NCI-H1436 treated with DMSO at 0.1 percent for 48 hours (cell line): ENCODE data around the gene SEMA5A.

Source experiments
- DNase-seq: peaks from one replicate; lab custom pipeline; 2025; lab: John Stamatoyannopoulos, UW

Gene SEMA5A

DNA sequence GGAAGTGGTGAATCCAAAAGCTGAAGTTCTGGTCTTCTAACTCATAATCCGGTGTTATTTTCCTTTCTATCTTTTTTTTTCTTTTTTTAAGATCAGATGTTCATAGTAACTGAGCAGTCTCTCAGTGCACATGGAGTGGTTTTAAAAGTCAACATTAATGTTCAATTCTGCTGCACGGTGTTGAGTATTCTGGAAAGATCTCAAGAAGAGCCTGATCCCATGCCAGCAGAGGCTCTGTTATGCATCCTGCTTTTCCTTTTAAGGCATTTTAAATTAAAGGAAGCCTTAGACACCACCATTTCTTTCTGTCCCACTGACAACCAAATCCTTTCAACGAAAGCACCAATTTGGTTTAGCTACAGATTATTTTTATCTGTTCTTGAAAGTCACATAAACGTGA, 33.4 kb downstream of the SEMA5A start:
- DNase-seq = no peak

DNA sequence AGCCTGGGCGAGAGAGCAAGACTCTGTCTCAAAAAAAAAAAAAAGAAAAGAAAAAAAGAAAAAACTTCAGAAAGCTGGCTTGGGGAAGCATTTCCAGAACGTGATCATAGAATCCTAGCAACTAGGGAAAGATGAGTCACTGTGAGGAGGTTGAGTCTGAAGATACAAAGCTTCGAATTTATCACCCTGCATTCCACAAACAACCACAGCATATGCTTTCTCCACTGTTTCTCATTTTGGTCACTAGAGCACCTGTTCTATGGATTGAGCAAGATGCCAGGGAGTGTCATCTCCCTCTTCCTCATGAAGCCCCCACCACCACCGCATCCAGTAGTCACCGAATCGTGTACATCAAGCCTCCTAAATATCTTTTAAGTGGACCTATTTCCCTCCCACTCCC, 37.9 kb downstream of the SEMA5A start:
- no peak for DNase-seq

DNA sequence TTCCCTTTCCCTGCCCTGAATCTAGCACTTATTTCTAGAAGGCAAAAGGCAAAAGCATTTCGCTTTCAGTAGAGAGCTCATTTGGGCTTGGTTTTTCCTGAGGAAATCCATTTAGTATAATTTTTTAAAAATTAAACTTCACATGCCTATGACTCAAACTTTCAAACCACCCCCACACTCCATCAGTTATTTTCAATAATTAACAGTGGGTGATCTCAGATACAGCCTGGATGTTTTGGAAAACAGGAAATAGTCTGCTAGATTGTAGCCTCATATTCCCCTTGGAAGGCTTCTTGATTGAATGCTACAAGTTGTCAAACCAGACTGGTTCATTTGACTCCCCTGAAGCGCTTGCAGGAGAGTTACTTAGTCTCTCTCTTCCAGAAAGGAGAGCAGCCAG, 40.6 kb downstream of the SEMA5A start:
- DNase-seq = no peak

DNA sequence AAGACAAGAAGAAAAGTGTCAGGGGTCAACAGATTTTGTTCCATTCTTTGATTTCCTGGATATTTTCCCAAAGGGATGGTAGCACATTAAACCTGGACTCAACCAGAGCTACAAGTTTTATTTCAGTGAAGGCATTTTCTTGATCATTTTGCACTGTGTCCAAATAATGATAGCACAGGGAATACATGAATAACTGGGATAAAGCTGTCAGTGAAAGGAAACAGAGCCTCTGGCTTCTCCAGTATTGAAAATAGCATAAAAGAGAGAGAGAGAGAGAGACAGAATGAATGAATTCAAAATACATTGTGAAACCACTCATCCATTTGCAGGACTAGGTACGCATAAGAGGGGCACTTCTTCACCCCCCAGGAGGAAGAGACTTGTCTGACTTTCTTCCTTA, 43.0 kb downstream of the SEMA5A start:
- no peak for DNase-seq

DNA sequence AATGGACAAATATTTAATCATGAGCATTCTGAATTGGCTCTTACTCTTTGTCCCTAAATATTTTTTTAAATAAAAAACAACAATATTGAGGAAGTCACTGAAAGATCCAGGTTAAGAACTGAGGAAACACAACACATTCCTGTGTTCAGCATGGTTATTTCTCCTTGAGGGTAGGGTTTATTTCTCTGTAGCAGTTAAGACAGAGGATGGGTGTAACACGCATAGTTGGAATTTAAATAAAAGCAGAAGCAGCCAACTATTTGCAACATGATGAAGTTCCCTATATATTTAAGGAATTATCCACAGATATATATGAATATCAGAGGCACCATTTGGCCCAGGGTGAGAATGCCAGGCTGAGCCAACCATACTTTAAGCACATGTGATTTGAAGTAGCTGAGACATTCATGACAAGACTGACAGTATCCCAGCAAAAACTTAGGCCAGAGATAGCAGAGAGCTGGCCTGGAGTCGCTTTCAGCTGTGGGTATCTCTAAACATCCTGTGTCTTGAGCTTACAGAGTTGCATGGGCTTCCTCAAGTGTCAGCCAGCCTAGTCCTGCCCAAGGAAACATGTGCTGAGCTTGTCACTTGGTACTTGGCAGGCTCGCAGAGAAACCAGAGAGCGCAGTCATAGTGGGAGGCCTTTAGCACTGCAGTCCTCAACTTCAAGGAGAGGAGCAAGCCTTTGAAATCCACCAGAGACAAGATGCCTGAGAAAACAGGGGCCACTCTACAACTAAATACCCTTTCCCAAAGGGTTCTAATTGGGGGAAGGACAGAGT, 43.6 kb downstream of the SEMA5A start:
- no peak for DNase-seq

DNA sequence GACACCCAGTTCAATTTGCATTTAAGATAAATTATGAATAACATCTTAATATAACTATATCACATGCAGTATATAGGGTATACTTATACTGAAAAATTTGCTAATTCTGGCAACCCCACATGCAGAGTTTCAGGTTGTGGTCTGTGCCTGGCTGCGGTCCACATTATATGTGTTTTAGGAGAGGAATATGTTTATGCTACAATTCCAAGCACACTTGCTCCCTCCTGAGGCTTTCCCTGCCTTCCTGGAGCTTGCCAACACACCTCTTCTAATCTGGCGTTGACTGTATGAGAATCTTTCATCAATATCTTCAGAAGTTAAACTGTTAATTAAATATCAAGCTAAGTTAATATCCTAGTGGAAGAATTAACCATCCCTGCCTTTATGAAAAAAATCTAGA, 45.2 kb downstream of the SEMA5A start:
- DNase-seq = no peak

DNA sequence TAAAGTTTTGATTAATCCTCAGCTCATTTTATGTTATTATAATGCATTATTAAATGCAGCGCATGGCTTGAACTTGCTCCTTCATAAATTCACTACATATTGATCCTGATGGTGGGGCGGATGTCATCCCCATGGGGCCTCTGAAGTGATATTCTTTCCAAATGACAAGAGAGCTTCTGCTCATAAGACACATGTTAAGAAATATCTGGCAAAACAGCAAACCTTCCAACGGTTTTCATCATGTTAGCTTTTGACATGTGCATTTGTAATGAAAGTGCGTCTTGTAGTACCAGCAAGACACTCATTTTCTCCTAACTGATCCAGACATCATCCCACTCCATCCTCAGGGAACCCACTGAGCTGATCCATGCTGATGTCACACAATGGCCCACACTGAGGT, 45.7 kb downstream of the SEMA5A start:
- DNase-seq = no peak

DNA sequence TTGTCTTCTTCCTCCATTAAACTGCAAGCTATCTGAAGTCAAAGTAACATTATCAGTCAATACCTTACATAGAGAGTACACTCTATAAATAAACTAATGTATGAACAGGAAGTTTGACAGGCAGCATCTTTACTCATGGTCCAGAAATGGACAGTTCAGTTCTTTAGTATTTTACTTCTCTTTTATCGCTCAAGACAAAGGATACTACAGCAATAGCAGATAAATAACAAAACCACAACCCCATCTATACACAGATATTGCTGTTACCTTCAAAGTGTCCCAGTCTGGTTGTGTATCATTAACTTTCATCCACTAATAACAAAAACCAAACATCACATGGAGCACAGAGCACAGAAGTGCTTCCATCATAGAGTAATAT, 46.4 kb downstream of the SEMA5A start:
- DNase-seq = no peak

DNA sequence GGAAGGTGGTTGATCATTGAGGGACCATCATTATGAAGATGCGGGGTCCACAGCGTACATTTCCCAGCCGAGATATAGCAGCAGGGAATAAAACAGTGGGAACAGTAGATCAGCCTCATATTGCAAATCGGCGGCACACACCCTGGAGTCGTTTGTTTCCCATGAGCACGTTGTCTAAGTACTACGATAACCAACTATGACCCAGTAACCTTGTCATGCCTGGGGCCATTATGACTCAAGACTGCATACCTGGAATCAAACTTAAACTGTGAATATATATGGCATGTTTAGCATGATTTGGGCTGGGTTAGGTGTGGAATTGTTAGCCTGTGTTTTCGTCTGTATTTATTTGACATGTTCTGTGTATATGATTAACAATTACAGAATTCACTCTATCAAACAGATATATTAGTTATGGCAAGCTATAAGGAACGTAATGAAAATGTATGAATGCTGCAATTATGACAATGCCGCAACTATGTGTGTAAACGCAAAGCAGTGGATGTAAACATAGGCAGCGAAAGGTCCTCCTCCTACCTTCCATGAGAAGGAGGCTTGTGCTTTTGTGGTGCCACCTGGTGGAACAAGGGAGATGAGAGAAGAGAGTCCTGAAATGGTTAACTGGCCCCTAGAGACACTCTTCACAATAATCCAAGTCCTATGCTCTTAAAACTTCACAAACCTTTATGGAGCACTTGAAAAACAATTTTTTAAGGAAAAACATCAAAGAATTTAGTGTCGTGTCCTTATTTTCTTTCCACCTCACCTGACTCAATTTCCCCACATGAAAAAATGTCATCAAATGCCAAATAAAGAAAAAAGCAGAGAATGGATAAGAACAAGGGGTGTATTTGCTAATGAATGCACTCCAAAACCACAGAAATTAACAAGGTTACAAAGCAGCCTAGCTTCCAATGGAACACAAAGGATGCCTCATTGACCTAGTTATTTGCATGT, 47.1 kb downstream of the SEMA5A start:
- DNase-seq = no peak

DNA sequence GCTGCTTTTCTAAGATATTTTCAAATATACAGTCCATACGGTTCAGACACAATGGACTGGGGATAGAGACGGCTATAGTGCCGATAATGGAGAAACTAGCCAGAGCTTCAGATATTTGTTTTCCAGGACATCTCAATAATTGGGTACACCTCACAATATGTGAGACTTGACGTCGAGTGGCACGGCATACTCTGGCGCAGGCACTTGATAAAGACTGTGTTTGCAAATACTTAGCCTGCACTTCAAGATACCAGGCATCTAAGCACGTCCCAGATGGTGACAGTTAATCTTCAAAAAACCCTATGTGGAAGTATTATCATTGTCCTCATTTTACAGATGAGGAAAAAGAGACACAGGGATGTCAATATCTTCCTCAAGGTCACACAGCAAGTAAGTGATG, 48.5 kb downstream of the SEMA5A start:
- DNase-seq = no peak

DNA sequence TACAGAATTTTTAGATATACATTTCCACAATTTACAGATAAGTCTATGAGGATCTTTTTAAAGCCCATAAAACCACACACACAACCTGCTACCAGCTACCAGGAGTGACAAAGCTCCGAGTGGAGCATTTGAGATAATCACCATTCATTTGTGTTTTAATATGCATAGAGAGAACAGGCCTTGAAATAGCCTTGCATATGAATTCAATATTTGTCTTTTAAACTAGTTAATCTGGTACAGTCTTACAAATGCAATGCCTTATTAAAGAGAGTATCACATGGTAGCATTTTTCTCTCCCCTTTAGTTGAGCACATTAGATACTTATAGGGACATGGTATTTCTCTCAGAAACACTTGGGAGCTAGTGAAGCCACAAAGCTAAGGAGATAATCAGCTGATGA, 49.1 kb downstream of the SEMA5A start:
- no peak for DNase-seq

DNA sequence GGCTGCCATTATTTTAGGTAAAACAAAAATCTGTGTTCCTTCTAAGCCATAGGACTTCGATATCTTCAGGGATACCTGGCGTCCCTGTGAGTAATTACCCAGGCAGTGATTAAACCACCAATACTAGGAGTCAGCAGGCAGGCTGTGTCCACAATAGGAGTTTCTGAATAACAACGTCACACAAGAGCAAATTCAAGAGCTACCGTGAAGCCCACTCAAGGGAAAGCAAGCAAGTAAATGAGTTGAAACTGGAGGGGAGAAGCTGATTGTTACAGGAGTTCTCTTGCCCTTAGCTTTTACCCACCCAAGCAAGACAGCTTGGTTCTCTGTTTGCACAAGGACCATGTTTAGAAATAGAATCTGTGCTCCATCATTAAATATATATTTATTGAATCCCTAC, 50.8 kb downstream of the SEMA5A start:
- no peak for DNase-seq

DNA sequence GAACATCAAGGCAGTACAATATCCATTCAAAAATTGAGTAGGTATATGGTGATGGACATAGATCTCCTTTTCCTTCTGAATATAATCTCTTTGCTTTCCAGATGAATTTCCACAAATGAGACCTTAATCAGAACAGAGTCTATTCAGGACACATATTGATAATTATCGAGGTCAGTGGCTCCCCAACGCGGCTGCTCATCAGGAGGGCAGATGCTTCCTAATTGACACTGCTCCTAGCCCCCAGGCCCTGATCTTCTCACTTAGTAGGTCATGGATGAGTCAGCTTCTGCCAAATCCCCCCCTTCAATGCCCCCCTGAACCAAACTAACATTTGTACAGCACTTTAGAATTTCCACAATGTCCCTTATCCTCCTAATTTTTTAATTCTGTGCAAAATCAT, 51.6 kb downstream of the SEMA5A start:
- no peak for DNase-seq

DNA sequence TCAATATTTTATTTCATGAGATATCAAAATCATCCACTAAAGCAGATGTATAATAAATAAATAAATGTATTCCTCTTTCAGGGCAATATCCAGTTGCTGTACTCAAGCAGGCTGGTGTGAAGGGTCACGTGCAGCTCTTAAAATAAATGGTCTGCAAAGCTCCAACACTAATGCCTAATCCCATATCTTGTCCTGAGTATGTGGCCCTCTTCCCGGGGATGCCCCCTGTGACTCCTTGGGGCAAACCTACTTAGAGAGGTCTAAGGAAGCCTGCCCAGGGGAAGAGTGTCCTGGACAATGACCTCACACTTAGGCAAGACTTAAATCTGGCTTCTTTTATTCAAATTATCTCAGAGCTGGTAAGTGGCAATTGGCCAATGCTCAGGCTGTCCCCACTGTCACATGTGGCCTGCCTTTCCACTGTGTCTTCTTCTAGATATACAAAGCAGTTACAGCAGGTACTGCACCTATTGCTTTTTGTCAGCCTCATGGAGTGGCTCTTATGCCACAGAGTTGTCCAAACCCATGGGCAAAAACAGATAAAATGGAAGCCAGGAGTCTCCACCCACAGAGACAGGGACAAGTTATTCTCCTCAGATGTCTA, 55.3 kb downstream of the SEMA5A start:
- DNase-seq = no peak

DNA sequence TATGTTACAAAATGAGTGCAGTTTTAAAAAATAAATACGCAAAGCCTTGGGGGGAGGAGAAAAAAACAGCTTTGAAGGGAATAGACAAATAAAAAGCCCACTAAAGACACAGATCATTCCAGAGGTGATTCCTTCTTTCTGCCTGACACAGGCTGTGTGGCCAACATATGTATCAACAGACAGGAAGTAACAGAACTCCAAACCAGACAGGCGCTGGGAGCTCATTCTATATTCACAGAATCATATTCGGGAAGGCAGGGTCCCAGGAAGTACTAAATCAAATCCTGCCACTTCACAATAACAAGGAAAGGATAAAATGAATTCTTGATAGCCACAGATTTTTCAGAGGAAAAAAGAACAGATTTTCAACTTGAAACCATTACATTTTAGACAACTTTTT, 62.1 kb downstream of the SEMA5A start:
- no peak for DNase-seq

DNA sequence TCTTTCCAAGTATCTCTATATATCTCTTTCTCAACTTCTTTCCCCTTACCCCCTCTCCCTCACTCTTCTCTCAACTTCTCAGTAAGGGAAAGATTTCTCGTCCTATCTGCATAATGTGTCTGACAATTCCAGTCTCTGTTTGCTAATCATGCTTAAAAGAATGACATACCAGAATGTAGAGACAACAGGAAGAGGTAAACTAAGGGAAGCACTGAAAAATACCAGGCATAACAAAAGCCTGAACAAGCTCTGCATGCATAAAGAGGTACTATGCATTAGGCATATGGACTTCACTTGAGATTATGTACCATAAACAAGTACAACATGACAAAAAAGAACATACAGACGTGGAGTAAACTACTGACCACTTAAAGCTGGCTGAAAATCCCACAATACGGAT, 62.6 kb downstream of the SEMA5A start:
- DNase-seq = no peak

DNA sequence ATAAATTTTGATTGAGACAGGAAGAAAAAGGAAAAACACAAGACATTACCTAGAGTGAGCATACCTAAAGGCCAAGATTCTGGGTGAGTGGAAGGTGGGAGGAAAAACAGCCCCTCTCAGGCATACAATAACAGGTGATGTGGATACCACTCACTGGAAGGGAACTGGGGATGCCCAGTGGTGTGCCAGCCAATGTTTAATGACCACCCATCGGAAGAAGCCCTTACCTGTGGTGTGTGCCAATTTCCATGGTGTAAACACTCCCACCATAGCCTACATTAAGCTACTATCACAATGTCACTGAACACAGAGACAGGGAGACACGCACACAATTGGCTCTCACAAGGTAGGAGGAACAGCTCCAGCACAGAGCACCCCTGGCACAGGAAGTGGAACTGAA, 63.5 kb downstream of the SEMA5A start:
- DNase-seq = no peak

DNA sequence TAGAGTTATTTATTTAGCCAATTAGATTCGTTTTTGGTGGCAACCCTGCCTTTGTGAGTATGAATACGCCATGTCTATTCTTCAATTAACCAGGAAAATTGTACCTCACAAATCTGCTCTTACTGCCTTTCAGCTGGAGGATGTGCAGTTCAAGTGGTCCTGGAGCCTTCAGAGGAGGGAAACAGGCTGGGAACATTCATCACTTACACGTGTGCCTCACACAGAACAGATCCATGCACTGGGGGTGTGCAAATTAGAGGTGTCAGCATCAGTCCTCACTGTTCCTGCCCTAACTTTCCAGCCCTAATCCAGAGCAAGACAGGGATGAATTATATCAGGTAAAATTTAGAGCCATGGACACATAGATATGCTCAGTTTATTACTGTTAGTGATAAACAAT, 65.4 kb downstream of the SEMA5A start:
- no peak for DNase-seq

DNA sequence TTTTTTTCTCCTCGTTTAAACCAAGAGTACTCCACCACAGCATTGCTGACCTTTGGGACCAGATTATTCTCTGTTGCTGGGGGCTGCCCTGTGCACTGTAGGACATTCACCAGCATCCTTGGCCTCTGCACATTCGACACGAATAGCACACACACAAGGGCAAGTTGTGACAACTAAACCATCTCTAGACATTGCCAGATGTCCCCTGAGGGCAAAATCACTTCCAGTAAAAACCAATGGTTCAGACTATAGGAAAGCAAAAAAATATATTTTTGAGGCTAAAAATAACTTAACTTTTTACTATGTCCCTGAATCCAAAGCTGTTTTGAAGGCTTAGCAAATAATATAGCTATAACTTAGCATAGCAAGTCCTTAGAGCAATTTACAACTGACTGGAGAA, 65.9 kb downstream of the SEMA5A start:
- DNase-seq = no peak

DNA sequence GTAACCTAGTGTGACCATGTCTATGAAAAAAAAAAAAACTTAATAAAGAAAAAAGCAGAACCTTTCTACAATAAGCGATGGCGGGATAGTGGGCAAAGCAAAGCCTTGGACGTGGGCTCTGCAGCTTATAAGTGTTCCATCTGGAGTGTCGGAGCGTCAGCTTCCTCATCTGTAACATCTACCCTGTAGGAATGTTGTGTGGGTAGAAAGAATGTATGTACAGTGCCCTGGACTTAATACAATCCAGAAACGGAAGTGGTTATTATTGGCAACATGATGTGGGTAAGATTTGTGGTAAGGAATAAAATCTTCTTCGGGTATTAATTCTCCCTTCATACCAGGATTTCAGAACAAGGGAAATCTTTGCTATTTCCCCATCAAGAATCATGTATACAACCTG, 66.5 kb downstream of the SEMA5A start:
- DNase-seq = no peak

DNA sequence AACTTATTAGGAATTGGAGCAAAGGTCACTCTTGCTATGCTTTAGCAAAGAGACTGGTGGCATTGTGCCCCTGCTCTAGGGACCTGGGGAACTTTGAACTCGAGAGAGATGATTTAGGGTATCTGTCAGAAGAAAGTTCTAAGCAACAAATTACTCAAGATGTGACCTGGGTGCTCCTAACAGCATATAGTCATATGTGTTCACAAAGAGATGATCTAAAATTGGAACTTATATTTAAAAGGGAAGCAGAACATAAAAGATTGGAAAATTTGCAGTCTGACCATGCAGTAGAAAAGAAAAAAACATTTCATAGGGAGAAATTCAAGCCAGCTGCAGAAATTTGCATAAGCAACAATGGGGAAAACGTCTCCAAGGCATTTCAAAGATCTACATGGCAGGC, 68.3 kb downstream of the SEMA5A start:
- no peak for DNase-seq

DNA sequence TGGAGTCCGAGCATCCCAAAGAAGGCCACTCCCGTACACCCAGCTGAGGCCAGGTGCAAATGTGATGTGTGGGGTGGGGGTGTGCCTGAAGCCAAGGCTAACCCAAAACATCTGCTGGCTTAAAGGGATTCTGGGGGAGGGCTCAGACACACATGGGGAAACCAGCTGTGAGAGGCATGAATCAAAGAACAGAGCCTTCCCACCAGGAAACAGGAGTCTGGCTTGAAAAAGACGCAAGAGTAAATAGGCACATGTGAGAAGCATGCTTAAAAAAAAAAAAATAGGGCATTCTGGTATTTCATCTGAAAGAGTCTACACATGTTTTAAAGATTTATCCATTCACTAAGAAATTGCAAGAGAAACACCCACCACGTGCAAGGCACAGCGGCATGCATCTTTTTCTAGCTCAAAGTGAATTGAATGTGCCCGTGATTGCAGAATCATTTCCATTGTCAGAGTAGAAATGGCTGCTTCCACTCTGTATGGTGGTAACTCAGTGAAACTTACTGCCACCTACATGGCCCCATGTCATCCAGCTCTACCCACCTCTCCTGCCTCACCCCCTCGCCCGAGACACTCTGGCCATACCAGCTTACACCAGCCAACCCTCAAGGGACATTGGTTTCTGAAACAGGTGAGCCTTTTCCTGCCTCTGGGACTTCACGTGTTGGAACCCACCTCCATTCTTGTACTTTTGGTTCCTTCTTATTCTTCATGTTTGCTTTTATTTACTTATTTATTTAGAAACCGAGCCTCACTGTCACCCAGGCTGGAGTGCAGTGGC, 71.5 kb downstream of the SEMA5A start:
- DNase-seq = no peak
